Heart left ventricle (tissue), 13 donors: ENCODE data around the gene NUDT8.

Experiments
- CTCF ChIP-seq, 12 donors: fragments of 200-600 bp; sonication (generic) in 4 of 12; IDR thresholded peaks; one replicate each; pipeline versions ENCODE4 v1.5.0 to v1.8.0; 2018 to 2022; ENCODE audit warnings: antibody characterized with exemption in 12 of 12, mild to moderate bottlenecking in 5 of 12
- POLR2A ChIP-seq, 2 donors: fragments of 450-650 bp; IDR thresholded peaks; one replicate each; pipeline ENCODE4 v1.6.1; 2017; ENCODE audit warnings: antibody characterized with exemption in 2 of 2, mild to moderate bottlenecking in 2 of 2, moderate library complexity in 2 of 2
- donor health status: ischemic (EF 13 %, LVEDD 7.1; RV severe dilation, severe dysfunction).
- donor health status: DM: no; HTN: yes; CAD: no.
- donor health status: DM: no; HTN: no; CAD: no.
- donor health status: ischemic (EF 25% LVEDD 6.9; RV normal size, moderate dysfunction).
- donor health status: ischemic (EF 25% LVEDD 5.7; RV mildly dilated, moderate dysfunction).
- donor health status: ischemic (EF 35%, LVEDD 5.7; RV mildly dilated, moderate dysfunction).
- donor health status: nonischemic (EF 11% LVEDD 7.7; RV severe dilation, severe dysfunction).
- donor health status: DM: yes; HTN: yes; CAD: no.
- donor health status: PGD.
- donor health status: ischemic (EF 29% LVEDD 5.4; RV normal size, mild dysfunction).
- donor health status: nonischemic (EF 23%, LVEDD 6.1; RV moderate dilation, normal function).

- TF ChIP-seq CTCF (IDR thresholded peaks at IDR 0.05) (no peak), POLR2A (IDR thresholded peaks at IDR 0.05) (no peak)
Observed at GRCh38 chr11:67641338-67642172, 11.8 kb upstream of the NUDT8 start.
